PC-9 (cell line): Measurements from ENCODE around the gene PRKG1.

Source experiments
- EZH2 ChIP-seq: fragments of 200-600 bp; sonication (generic); IDR thresholded peaks from 2 replicates; pipeline ENCODE4 v1.8.0; 2017; ENCODE audit warnings: antibody characterized with exemption, low read depth
- TF ChIP-seq, protein P1 (sequence below): fragments of 200-600 bp; sonication (generic); conservative IDR thresholded peaks from 2 replicates; pipeline ENCODE4 v1.6.1; 2017; ENCODE audit warnings: mixed run types, antibody characterized with exemption, mild to moderate bottlenecking, moderate library complexity

DNA sequence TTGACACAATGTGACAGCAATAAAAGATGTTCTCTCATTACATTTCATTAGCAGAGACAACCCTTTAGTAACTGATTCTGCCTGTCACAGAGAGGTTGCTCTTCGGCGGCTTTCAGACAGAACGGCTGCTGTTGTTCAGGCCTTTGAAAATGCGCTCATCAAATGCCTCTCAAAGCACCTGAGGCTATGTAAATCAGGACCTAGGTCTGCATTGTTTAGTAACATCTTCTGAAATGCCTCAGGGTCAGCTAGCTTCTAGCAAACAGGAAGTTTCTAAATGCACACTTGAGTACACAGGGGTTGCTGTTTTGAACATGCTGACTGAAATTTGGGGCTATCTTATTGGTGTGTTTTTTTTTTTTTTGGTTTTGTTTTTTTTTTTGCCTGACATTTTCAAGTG is 1096.5 kb downstream of the PRKG1 start:
- TF ChIP-seq, protein P1, sequence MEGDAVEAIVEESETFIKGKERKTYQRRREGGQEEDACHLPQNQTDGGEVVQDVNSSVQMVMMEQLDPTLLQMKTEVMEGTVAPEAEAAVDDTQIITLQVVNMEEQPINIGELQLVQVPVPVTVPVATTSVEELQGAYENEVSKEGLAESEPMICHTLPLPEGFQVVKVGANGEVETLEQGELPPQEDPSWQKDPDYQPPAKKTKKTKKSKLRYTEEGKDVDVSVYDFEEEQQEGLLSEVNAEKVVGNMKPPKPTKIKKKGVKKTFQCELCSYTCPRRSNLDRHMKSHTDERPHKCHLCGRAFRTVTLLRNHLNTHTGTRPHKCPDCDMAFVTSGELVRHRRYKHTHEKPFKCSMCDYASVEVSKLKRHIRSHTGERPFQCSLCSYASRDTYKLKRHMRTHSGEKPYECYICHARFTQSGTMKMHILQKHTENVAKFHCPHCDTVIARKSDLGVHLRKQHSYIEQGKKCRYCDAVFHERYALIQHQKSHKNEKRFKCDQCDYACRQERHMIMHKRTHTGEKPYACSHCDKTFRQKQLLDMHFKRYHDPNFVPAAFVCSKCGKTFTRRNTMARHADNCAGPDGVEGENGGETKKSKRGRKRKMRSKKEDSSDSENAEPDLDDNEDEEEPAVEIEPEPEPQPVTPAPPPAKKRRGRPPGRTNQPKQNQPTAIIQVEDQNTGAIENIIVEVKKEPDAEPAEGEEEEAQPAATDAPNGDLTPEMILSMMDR = no peak
- TF ChIP-seq EZH2 = no peak
